HCT116 (cell line): ENCODE data around the gene NCLN. TPM values are rescaled to one million over a fixed set of nuclear protein-coding genes. Genes with fewer than 3 reads are reported as not detected.

ENCODE experiments used
- ATAC-seq: fragments of 200-7000 bp; cut with Tn5 transposase; 2 replicates; pipeline ENCODE4 v1.9.1; 2020; ENCODE audit warnings: mild to moderate bottlenecking, moderate library complexity
- BruUV-seq: library from RNA; stranded (reverse); fragments of 400-500 nt; replicated peaks from 2 replicates; lab custom pipeline; 2021; lab: Mats Ljungman, UMichigan
- CTCF ChIA-PET: fragments of 300-600 bp; sonication (Branson Sonifier 250); formaldehyde crosslinking; loops from one replicate; lab custom pipeline; 2021; ENCODE audit warnings: antibody characterized with exemption; lab: Charles Lee
- POLR2A ChIA-PET: fragments of 300-600, 350-600 bp; sonication (Branson Sonifier 250); formaldehyde crosslinking; loops from one replicate; lab custom pipeline; 2021; ENCODE audit warnings: antibody characterized with exemption; lab: Charles Lee
- RAD21 ChIA-PET, 2 experiments: fragments of 300-600 bp; sonication (Branson Sonifier 250); formaldehyde crosslinking; loops; one replicate each; lab custom pipeline; 2023; ENCODE audit warnings: low total read pairs in 2 of 2; ENCODE audit not compliant: uncharacterized antibody in 2 of 2, unreplicated experiment in 2 of 2, low non-redundant PET in 1 of 2; lab: Charles Lee
- DNase-seq: peaks from one replicate; pipeline ENCODE4 v3.0.0-alpha.2; 2010; ENCODE audit warnings: low read depth, low spot score
- H2AFZ ChIP-seq: fragments of 200-600 bp; shearing (Covaris generic), sonication (generic); 2 replicates; pipeline ENCODE4 v1.6.1; 2017; ENCODE audit warnings: low read depth, mixed run types, mixed read lengths, antibody characterized with exemption, low read length; ENCODE audit not compliant: poor library complexity, severe bottlenecking
- H3K27ac ChIP-seq: 2 replicates; pipeline ENCODE4 v1.5.1; 2012; ENCODE audit warnings: low read depth, low read length
- H3K27me3 ChIP-seq: fragments of 200-600 bp; sonication (generic); 2 replicates; pipeline ENCODE4 v1.6.1; 2016; ENCODE audit warnings: mixed run types, low read length, mixed read lengths; ENCODE audit not compliant: insufficient read depth
- H3K36me3 ChIP-seq, 2 experiments: fragments of 200-500 bp in 1 of 2; fragments of 200-600 bp in 1 of 2; sonication (Bioruptor generic) in 1 of 2; sonication (generic) in 1 of 2; 2 replicates each; pipeline versions ENCODE4 v1.5.1 to v1.6.1; 2014 to 2016; ENCODE audit warnings: low read length in 2 of 2, inconsistent platforms in 1 of 2, mixed read lengths in 1 of 2, mixed run types in 1 of 2; ENCODE audit not compliant: insufficient read depth in 2 of 2, control insufficient read depth in 1 of 2
- H3K4me1 ChIP-seq, 2 experiments: fragments of 200-600 bp in 1 of 2; sonication (generic) in 1 of 2; 2 replicates each; pipeline versions ENCODE4 v1.5.1 to v1.6.1; 2012 to 2017; ENCODE audit warnings: low read length in 2 of 2, inconsistent platforms in 1 of 2, mild to moderate bottlenecking in 1 of 2, mixed read lengths in 1 of 2, mixed run types in 1 of 2, moderate library complexity in 1 of 2; ENCODE audit not compliant: insufficient read depth in 2 of 2, control insufficient read depth in 1 of 2
- H3K4me2 ChIP-seq: fragments of 200-600 bp; sonication (generic); 2 replicates; pipeline ENCODE4 v1.6.1; 2017; ENCODE audit warnings: mixed run types, low read length, mixed read lengths
- H3K4me3 ChIP-seq, 2 experiments: fragments of 200-600 bp in 1 of 2; sonication (generic) in 1 of 2; replicated peaks in 1 of 2; 2 replicates each; pipeline ENCODE4 v1.5.1; 2011 to 2016; ENCODE audit warnings: low read length in 2 of 2, control low read depth in 1 of 2, low read depth in 1 of 2, mild to moderate bottlenecking in 1 of 2, mixed read lengths in 1 of 2, mixed run types in 1 of 2
- H3K79me2 ChIP-seq: fragments of 200-600 bp; sonication (generic); 2 replicates; pipeline ENCODE4 v1.6.1; 2017; ENCODE audit warnings: mild to moderate bottlenecking, mixed run types, low read length, moderate library complexity, mixed read lengths; ENCODE audit not compliant: insufficient read depth
- H3K9ac ChIP-seq: fragments of 200-600 bp; sonication (generic); 2 replicates; pipeline ENCODE4 v1.6.1; 2016; ENCODE audit warnings: low read length, mixed read lengths
- H3K9me2 ChIP-seq: fragments of 200-600 bp; sonication (generic), shearing (Covaris generic); 2 replicates; pipeline ENCODE4 v1.6.1; 2017; ENCODE audit warnings: mixed run types, mild to moderate bottlenecking, moderate library complexity; ENCODE audit not compliant: insufficient read depth
- H3K9me3 ChIP-seq, 2 experiments: fragments of 200-500 bp in 1 of 2; fragments of 200-600 bp in 1 of 2; sonication (Bioruptor generic) in 1 of 2; sonication (generic) in 1 of 2; 2 replicates each; pipeline ENCODE4 v1.6.1; 2014 to 2017; ENCODE audit warnings: low read length in 2 of 2, mixed read lengths in 2 of 2, inconsistent platforms in 1 of 2, low read depth in 1 of 2, mild to moderate bottlenecking in 1 of 2, mixed run types in 1 of 2, moderate library complexity in 1 of 2; ENCODE audit not compliant: control insufficient read depth in 1 of 2, insufficient read depth in 1 of 2
- H4K20me1 ChIP-seq: fragments of 200-600 bp; sonication (generic), shearing (Covaris generic); 2 replicates; pipeline ENCODE4 v1.6.1; 2017; ENCODE audit warnings: mixed run types, mild to moderate bottlenecking, moderate library complexity; ENCODE audit not compliant: insufficient read depth
- ATF3 ChIP-seq: IDR thresholded peaks from 2 replicates; pipeline ENCODE4 v1.6.1; 2012
- CBX3 ChIP-seq: IDR thresholded peaks from 2 replicates; pipeline ENCODE4 v1.6.1; 2012; ENCODE audit warnings: low read depth
- CEBPB ChIP-seq: IDR thresholded peaks from 2 replicates; pipeline ENCODE4 v1.6.1; 2012; ENCODE audit warnings: low read depth
- CTCF ChIP-seq, 3 experiments: fragments of 200-600 bp in 1 of 3; sonication (generic) in 1 of 3; IDR thresholded peaks in 2 of 3; conservative IDR thresholded peaks in 1 of 3; 2 replicates each; pipeline ENCODE4 v1.5.1; 2012 to 2017; ENCODE audit warnings: low read depth in 2 of 3, low read length in 2 of 3, antibody characterized with exemption in 1 of 3, borderline replicate concordance in 1 of 3, control low read depth in 1 of 3, mild to moderate bottlenecking in 1 of 3, mixed read lengths in 1 of 3, mixed run types in 1 of 3, moderate library complexity in 1 of 3; ENCODE audit not compliant: insufficient read depth in 1 of 3
- ELF1 ChIP-seq: IDR thresholded peaks from 2 replicates; pipeline ENCODE4 v1.6.1; 2012; ENCODE audit warnings: low read depth, borderline replicate concordance
- EZH2 ChIP-seq: fragments of 200-600 bp; sonication (generic); IDR thresholded peaks from 2 replicates; pipeline ENCODE4 v1.6.1; 2017; ENCODE audit warnings: antibody characterized with exemption, mixed run types
- MAX ChIP-seq: IDR thresholded peaks from 2 replicates; pipeline ENCODE4 v1.6.1; 2012
- POLR2A ChIP-seq: IDR thresholded peaks from 2 replicates; pipeline ENCODE4 v1.7.0; 2011; ENCODE audit warnings: borderline replicate concordance; ENCODE audit not compliant: insufficient read depth, insufficient read length; ENCODE audit errors: extremely low read depth
- POLR2AphosphoS5 ChIP-seq: IDR thresholded peaks from 2 replicates; pipeline ENCODE4 v1.6.1; 2011; ENCODE audit warnings: mild to moderate bottlenecking, low read depth, low read length, moderate library complexity
- RAD21 ChIP-seq: IDR thresholded peaks from 2 replicates; pipeline ENCODE4 v1.6.1; 2012; ENCODE audit warnings: low read depth, mild to moderate bottlenecking
- REST ChIP-seq: IDR thresholded peaks from 2 replicates; pipeline ENCODE4 v1.6.1; 2012; ENCODE audit warnings: low read depth
- SIN3A ChIP-seq: IDR thresholded peaks from 2 replicates; pipeline ENCODE4 v1.6.1; 2012; ENCODE audit warnings: low read depth
- SP1 ChIP-seq: IDR thresholded peaks from 2 replicates; pipeline ENCODE4 v1.6.1; 2012; ENCODE audit warnings: low read depth
- SRF ChIP-seq: IDR thresholded peaks from 2 replicates; pipeline ENCODE4 v1.6.1; 2012; ENCODE audit warnings: low read depth
- TCF7L2 ChIP-seq: IDR thresholded peaks from 2 replicates; pipeline ENCODE4 v1.7.0; 2011; ENCODE audit warnings: borderline replicate concordance, inconsistent platforms; ENCODE audit not compliant: insufficient read depth, insufficient read length; ENCODE audit errors: extremely low read depth
- YY1 ChIP-seq: IDR thresholded peaks from 2 replicates; pipeline ENCODE4 v1.6.1; 2011; ENCODE audit warnings: low read length, low read depth, moderate library complexity, mild to moderate bottlenecking; ENCODE audit not compliant: insufficient replicate concordance; ENCODE audit errors: extremely low read depth
- ZBTB33 ChIP-seq: IDR thresholded peaks from 2 replicates; pipeline ENCODE4 v1.6.1; 2011; ENCODE audit warnings: mild to moderate bottlenecking, low read length, moderate library complexity; ENCODE audit not compliant: insufficient replicate concordance; ENCODE audit errors: extremely low read depth
- ZFX ChIP-seq: fragments of 450-650 bp; IDR thresholded peaks from 2 replicates; pipeline ENCODE4 v1.6.1; 2017
- ZNF274 ChIP-seq: fragments of 200-500 bp; sonication (Bioruptor generic); IDR thresholded peaks from 2 replicates; pipeline ENCODE4 v1.6.1; 2014; ENCODE audit warnings: mild to moderate bottlenecking, low read depth, low read length, inconsistent platforms
- intact Hi-C: fragments of 100-400 bp; cut with micrococcal nuclease; formaldehyde crosslinking; loops from 2 replicates; pipeline ENCODE4 v1.10.0; 2022
- total RNA-seq: library from RNA; stranded (reverse); gene quantifications from one replicate; pipeline ENCODE4 v1.2.1, GENCODE V29; 2021; ENCODE audit not compliant: unreplicated experiment

NCLN gene
- total RNA-seq, 1 experiment from 2014 or later, result 119 TPM

GRCh38 chr19:3207461-3208242, 21.9 kb downstream of the NCLN start:
- H3K4me1 ChIP-seq, result no peaks in the 10 kb centered on the region
- H2AFZ ChIP-seq, result no peak overlapping the region
- DNase-seq, result no peak
- BruUV-seq, result no TSS peak
- peaks cover 12 to 21% of the 10 kb centered on the region in 2 experiments; a peak in 3 of 4 replicates for H3K36me3 ChIP-seq
- TF ChIP-seq SP1, result no peak
- TF ChIP-seq CTCF (IDR thresholded peaks at IDR 0.05 in 2 of 3, conservative IDR thresholded peaks at IDR 0.05 in 1 of 3; ENCODE audit: borderline replicate concordance in 1 of 3, insufficient read depth in 1 of 3, low read depth in 2 of 3, low read length in 2 of 3), result no peak
- no peak for TF ChIP-seq ZFX
- no peak for TF ChIP-seq RAD21
- no peak for TF ChIP-seq TCF7L2
- TF ChIP-seq EZH2, result no peak
- no peak for TF ChIP-seq YY1
- no peak for TF ChIP-seq POLR2A
- TF ChIP-seq SRF, result no peak
- TF ChIP-seq SIN3A, result no peak
- no peak for TF ChIP-seq ZBTB33
- no peak for TF ChIP-seq MAX
- TF ChIP-seq ELF1, result no peak
- no peak for TF ChIP-seq POLR2AphosphoS5
- TF ChIP-seq ZNF274, result no peak
- TF ChIP-seq CEBPB, result no peak
- no peak for TF ChIP-seq REST
- no peak for TF ChIP-seq ATF3
- no peak for TF ChIP-seq CBX3
- H3K9me3 ChIP-seq, result no peaks in the 10 kb centered on the region
- no peaks in the 10 kb centered on the region for H3K27me3 ChIP-seq
- peak; percentile 15; the same call in 1 of the 2 replicates for ATAC-seq
- CTCF ChIA-PET, result no interaction called here
- no peak overlapping the region for H3K4me2 ChIP-seq
- no peak overlapping the region for H3K27ac ChIP-seq
- intact Hi-C loops, result no loop called here
- RAD21 ChIA-PET, result no interaction called here
- H4K20me1 ChIP-seq, result no peaks in the 10 kb centered on the region
- no peaks in the 10 kb centered on the region for H3K9me2 ChIP-seq
- H3K9ac ChIP-seq, result no peak overlapping the region
- no peak overlapping the region for H3K4me3 ChIP-seq
- POLR2A ChIA-PET, result no interaction called here
- H3K79me2 ChIP-seq, result no peaks in the 10 kb centered on the region
